Kidney (tissue), 14 donors: ENCODE results near the gene SLC12A5. TPM values are rescaled to one million over a fixed set of nuclear protein-coding genes. Genes with fewer than 3 reads are reported as not detected.

Experiments
- DNase-seq, 5 donors: peaks; one replicate each; pipeline ENCODE4 v3.0.0-alpha.2; 2013 to 2020
- FAIRE-seq: peaks from 2 replicates; lab custom pipeline; 2012; peaks lifted over from hg19 to GRCh38; lab: Jason Lieb, UNC
- H3K27ac ChIP-seq, 2 donors: one replicate each; pipeline ENCODE4 v1.7.0; 2013; ENCODE audit warnings: low read depth in 2 of 2, low read length in 2 of 2, inconsistent platforms in 1 of 2
- H3K27me3 ChIP-seq: one replicate; pipeline ENCODE4 v1.7.1; 2013; ENCODE audit warnings: low read length, inconsistent platforms; ENCODE audit not compliant: control insufficient read depth, insufficient read depth
- H3K36me3 ChIP-seq, 3 donors: one replicate each; pipeline versions ENCODE4 v1.7.0 to v1.7.1; 2013; ENCODE audit warnings: low read length in 3 of 3, control low read depth in 1 of 3, inconsistent platforms in 1 of 3; ENCODE audit not compliant: insufficient read depth in 3 of 3, control insufficient read depth in 2 of 3
- H3K4me1 ChIP-seq, 3 donors: one replicate each; pipeline versions ENCODE4 v1.7.0 to v1.7.1; 2013; ENCODE audit warnings: low read length in 3 of 3, inconsistent platforms in 1 of 3, low read depth in 1 of 3; ENCODE audit not compliant: control insufficient read depth in 2 of 3, insufficient read depth in 2 of 3
- H3K4me3 ChIP-seq, 3 donors: one replicate each; pipeline versions ENCODE4 v1.7.0 to v1.8.1; 2013; ENCODE audit warnings: low read length in 3 of 3, control low read depth in 1 of 3, inconsistent platforms in 1 of 3
- H3K9ac ChIP-seq, 3 donors: one replicate each; pipeline versions ENCODE4 v1.7.0 to v1.7.1; 2013; ENCODE audit warnings: low read length in 3 of 3, control low read depth in 1 of 3, inconsistent platforms in 1 of 3
- H3K9me3 ChIP-seq, 3 donors: one replicate each; pipeline versions ENCODE4 v1.7.0 to v1.7.1; 2013; ENCODE audit warnings: low read length in 3 of 3, control low read depth in 1 of 3, inconsistent platforms in 1 of 3; ENCODE audit not compliant: control insufficient read depth in 2 of 3, insufficient read depth in 1 of 3
- CTCF ChIP-seq: IDR thresholded peaks from 3 replicates; pipeline ENCODE4 v1.5.1; 2012; ENCODE audit warnings: mild to moderate bottlenecking, moderate library complexity, borderline replicate concordance; ENCODE audit not compliant: insufficient read depth; ENCODE audit errors: extremely low read depth
- intact Hi-C: fragments of 100-400 bp; cut with DNase I; formaldehyde crosslinking; loops from one replicate; pipeline ENCODE4 v1.11.1; 2022
- polyA plus RNA-seq: library from polyadenylated mRNA; stranded (reverse); fragments of 350-450 nt; fragmentation: Illumina TruSeq; extraction: RNeasy Lipid Tissue Mini Kit (QIAGEN cat#74804); gene quantifications from one replicate; pipeline ENCODE4 v1.2.3, GENCODE V29; 2014; ENCODE audit warnings: low read depth, low replicate concordance; ENCODE audit not compliant: insufficient read depth
- total RNA-seq: library from RNA; stranded (reverse); fragmentation: NEBNext Ultra II Directional; extraction: Animal tissue kit (Norgen Biotek cat#: 25700); gene quantifications from one replicate; pipeline ENCODE4 v1.2.1, GENCODE V29; 2021
- donor health status: control.
- donor health status: control.
- donor health status: control.
- donor health status: control.
- donor health status: control.
- donor health status: DM: yes; HTN: yes; CAD: no.
- donor health status: Normal renal cell carcinoma (clear cell type).

The SLC12A5 gene
- total and polyA plus RNA-seq, 2 donors from 2014 or later: 2.0 to 2.5 TPM

DNA sequence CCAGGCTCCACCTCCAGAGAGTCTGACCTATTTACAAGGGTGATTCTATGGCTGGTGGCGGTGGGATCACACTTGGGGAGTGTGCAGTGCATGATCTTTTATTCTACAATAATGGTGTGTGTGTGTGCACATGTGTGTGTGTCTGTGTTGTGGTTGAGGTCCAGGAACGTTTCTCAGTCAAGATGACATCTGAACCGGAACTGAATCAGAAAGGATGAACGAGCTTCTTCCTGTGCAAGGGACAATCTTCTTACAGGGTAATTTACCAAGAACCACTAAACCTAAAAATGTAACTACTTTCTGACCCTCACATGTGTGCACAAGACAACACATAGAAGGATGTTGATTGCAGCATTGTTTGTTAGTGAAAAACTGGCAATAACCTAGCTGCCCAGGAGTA, 11.7 kb upstream of the SLC12A5 start:
- no peak for TF ChIP-seq CTCF
- FAIRE-seq (no peak), DNase-seq (no peak)
- Histone ChIP-seq H3K36me3 (no peaks in the 10 kb centered on the region), H3K4me1 (no peaks in the 10 kb centered on the region), H3K4me3 (no peak overlapping the region), H3K27me3 (peaks cover 24% of the 10 kb centered on the region), H3K9me3 (no peaks in the 10 kb centered on the region), H3K9ac (no peak overlapping the region), H3K27ac (no peak overlapping the region)
- intact Hi-C loops: no loop called here

- FAIRE-seq (no peak), DNase-seq (no peak)
- Histone ChIP-seq H3K4me1 (no peaks in the 10 kb centered on the region), H3K9ac (no peak overlapping the region), H3K27ac (no peak overlapping the region), H3K9me3 (no peaks in the 10 kb centered on the region), H3K36me3 (no peaks in the 10 kb centered on the region), H3K27me3 (peaks cover 18% of the 10 kb centered on the region), H3K4me3 (no peak overlapping the region)
- intact Hi-C loops: no loop called here
- no peak for TF ChIP-seq CTCF
These were observed 10.9 kb upstream of the SLC12A5 start for GRCh38 chr20:46018112-46018511.

DNA sequence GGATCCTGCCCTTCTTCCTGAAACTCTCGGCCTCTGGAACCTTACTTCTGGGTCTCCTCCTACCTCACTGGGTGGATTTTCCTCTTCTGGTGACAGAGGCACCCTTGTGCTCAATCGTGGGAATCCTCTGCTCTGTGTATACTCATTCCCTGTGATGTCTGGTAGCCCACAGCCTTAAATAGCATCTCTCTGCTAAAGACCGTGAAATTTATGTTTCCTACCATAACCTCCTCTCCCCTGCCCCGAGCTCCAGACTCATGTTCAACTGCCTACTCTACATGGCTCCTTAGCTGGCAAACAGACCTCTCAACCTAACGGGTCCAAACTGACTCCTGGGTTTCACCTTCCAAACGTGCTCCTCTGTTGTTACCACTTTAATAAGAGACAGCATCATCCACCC, 10.4 kb upstream of the SLC12A5 start:
- no peak for FAIRE-seq
- H3K9me3 ChIP-seq: no peaks in the 10 kb centered on the region
- no peaks in the 10 kb centered on the region for H3K4me1 ChIP-seq
- intact Hi-C loops: no loop called here
- DNase-seq: no peak
- H3K27ac ChIP-seq: no peak overlapping the region
- H3K4me3 ChIP-seq: no peak overlapping the region
- no peaks in the 10 kb centered on the region for H3K36me3 ChIP-seq
- TF ChIP-seq CTCF: no peak
- peaks cover 16% of the 10 kb centered on the region for H3K27me3 ChIP-seq
- no peak overlapping the region for H3K9ac ChIP-seq

DNA sequence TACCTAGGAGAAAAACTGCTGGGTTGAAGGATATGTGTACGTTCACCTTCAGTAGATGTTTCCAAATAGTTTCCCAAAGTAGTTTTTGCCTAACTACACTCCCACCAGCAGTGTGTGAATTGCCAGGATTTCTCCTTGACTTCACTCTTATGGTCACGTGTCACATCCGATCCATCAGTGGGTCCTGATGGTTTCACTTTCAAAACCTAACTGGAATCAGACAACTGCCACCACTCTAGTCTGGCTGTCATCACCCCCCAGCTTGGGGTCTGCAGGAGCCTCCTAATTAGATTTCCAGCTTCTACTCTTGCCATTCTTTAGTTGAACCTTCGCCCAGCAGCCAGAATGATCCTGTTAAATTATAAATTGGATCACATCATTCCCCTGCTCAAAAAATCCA, 8.5 kb upstream of the SLC12A5 start:
- no peak for FAIRE-seq

More for the DNA sequence above, 8.5 kb upstream of the SLC12A5 start:
- Histone ChIP-seq H3K4me3 (no peak overlapping the region), H3K27me3 (peaks cover 11% of the 10 kb centered on the region), H3K9me3 (no peaks in the 10 kb centered on the region), H3K27ac (no peak overlapping the region), H3K4me1 (no peaks in the 10 kb centered on the region), H3K36me3 (no peaks in the 10 kb centered on the region), H3K9ac (no peak overlapping the region)
- DNase-seq: no peak
- TF ChIP-seq CTCF: no peak
- intact Hi-C loops: no loop called here
